Effector memory CD4-positive, alpha-beta T cell (primary cell): Measurements from ENCODE around the gene ENG.

Experiments
- DNase-seq, 3 donors: peaks; one replicate each; pipeline ENCODE4 v3.0.0-alpha.2; 2020
- H3K27ac ChIP-seq: 2 replicates; pipeline ENCODE4 v1.7.0; 2013; ENCODE audit warnings: mild to moderate bottlenecking, low read length, moderate library complexity; ENCODE audit not compliant: insufficient read depth, poor library complexity, severe bottlenecking
- H3K27me3 ChIP-seq: replicated peaks from 2 replicates; pipeline ENCODE4 v1.7.0; 2013; ENCODE audit warnings: mild to moderate bottlenecking, low read length; ENCODE audit not compliant: insufficient read depth, control insufficient read depth, poor library complexity, severe bottlenecking
- H3K36me3 ChIP-seq: 2 replicates; pipeline ENCODE4 v1.7.0; 2013; ENCODE audit warnings: mild to moderate bottlenecking, low read length, moderate library complexity; ENCODE audit not compliant: control insufficient read depth, insufficient read depth
- H3K4me1 ChIP-seq: 2 replicates; pipeline ENCODE4 v1.7.0; 2013; ENCODE audit warnings: low read length, mild to moderate bottlenecking; ENCODE audit not compliant: control insufficient read depth, insufficient read depth, poor library complexity, severe bottlenecking
- H3K4me3 ChIP-seq: 2 replicates; pipeline ENCODE4 v1.7.0; 2013; ENCODE audit warnings: low read length, low read depth, mild to moderate bottlenecking; ENCODE audit not compliant: insufficient read depth, poor library complexity, severe bottlenecking
- H3K9me3 ChIP-seq: 2 replicates; pipeline ENCODE4 v1.7.0; 2013; ENCODE audit warnings: mild to moderate bottlenecking, low read length, moderate library complexity; ENCODE audit not compliant: control insufficient read depth
- total RNA-seq, 3 donors: gene quantifications; one replicate each; lab custom pipeline; 2026; lab: John Stamatoyannopoulos, UW

Gene ENG
- total RNA-seq = 1.6 to 5.7 (median 4.3) reads per million in 3 donors

DNA sequence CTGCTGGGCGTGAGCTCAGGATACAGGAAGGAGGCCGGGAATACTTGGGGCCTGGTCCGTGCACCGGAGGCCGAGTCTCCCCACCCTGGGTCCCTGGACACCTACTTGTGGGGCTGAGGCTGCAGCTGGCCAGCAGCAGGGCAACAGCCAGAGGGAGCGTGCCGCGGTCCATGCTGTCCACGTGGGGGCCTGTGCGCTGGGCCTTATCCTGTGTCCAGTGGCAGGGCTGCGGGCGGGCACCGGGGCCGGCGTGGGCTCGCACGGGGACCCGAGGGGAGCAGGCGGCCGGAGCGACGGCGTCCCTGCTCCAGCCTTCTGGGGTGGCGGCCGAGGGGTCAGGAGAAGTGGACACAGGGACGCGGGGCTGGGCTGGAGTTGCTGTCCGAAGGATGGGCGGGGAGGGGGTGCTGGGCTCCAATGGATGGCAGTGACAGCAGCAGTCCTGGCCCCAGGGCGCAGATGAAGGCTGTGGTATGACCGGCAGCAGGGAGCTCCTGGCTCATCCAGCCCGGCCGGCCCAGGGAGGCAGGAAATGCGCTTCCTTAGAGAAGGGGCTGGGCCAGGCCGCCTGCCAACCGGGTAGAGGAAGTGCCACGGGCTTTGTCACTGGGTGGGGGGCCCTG is at the start of gene ENG:
ENG (minus strand) TSS at position 475 of the 623 bp plus-strand sequence; CDS start at position 172, 303 bp downstream.
- peak within 1 kb of the TSS; percentile 39 for H3K27ac ChIP-seq
- no peaks in the 10 kb centered on the region for H3K27me3 ChIP-seq
- DNase-seq = no peak
- H3K9me3 ChIP-seq = peaks cover 3% of the 10 kb centered on the region
- H3K36me3 ChIP-seq = no peaks in the 10 kb centered on the region
- peak within 1 kb of the TSS; percentile 46 for H3K4me3 ChIP-seq
- H3K4me1 ChIP-seq = peaks cover 18% of the 10 kb centered on the region

DNA sequence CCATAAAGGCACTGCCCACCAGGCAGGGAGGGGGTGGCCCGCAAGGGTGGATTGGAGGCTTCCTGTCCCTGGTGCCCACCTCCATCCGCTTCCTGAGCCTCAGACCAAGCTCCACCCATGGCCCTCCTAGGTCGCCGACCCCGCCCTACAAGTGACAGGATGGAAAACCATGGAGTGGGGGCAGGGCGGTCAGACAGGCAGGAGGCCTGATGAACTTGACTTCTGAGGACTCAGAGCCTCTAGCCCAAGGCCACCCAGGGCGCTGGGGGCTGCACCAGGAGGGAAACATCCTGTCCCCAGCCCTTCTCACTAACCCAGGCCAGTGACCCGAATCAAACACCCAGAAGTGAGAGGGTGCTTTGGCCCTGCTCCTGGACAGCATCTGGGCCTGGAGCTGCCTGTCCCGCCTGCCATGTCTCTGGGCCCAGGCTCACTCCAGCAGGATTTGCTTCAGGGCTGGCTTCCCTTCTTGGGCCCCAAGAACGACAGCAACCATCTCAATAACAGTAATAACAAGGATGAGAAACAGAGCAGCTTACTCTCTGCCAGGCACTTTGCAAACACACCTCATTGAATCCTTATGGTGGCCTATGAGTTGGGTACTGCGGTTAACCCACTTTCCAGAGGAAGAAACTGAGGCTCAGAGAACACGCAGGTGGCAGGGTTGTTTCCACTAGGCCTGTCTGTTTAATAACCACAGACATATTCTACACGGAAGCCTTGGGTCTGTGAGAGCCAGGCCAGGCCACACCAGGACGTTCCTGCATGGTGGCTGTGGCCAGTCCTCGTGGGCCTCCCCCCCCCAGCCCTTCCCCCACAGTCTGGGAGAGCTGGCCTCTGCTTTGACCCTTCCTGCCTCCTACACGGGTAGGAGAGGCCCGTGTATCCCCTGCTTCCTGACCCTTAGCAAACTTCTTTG is 49.4 kb upstream of the ENG start:
- peaks cover 51% of the 10 kb centered on the region for H3K4me1 ChIP-seq
- no peaks in the 10 kb centered on the region for H3K27me3 ChIP-seq
- H3K36me3 ChIP-seq = peaks cover 4% of the 10 kb centered on the region
- peak overlapping the region; percentile 55 for H3K4me3 ChIP-seq
- no peaks in the 10 kb centered on the region for H3K9me3 ChIP-seq
- peak overlapping the region; percentile 99 for H3K27ac ChIP-seq
- DNase-seq = peak; percentile 35 to 58 (median 45)

DNA sequence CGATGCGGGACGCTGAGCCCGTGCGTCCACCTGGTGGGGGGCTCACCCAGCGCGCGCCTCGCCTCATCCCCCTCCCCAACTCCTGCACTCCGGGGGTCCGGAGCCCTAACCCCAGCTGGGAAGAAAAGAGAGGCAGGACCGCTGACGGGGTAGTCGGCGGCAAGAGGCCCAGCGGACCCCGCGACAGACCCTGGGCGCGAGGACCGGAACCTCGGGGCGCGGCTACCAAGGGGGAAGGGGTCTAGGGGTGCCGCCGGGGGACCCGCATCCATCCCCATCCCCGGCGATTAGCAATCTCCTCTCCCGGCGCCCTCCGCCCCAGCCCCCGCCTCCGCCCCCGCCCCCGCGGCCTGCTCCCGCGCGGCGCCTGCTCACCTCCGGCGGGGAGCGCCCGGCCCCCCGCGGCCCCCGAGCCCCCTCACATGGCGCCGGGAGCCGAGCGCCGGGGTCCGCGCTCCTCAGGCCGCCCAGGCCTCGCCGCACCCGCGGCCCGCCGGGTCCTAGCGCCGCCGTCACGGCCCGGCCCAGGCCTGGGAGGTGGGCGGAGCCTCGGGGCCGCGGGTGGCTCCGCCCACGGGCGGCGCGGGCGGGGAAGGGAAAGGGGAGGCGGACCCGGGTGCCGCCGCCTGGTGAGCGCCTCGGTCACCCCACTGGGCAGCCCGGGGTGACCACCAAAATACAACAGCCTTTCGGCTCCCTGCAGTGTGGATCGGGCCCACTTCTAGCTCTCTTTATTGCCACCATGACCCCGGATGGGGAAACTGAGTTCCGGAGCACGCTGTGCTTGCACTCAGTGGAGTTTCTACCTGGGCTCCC is 44.9 kb upstream of the ENG start, which contains the start of gene ST6GALNAC6:
ST6GALNAC6 (minus strand) TSS at position 476 of the 816 bp plus-strand sequence. CDS start 1,622 bp downstream, outside the sequence.
- H3K9me3 ChIP-seq = no peaks in the 10 kb centered on the region
- H3K4me3 ChIP-seq = peak within 1 kb of the TSS; percentile 89
- peak within 1 kb of the TSS; percentile 62 for H3K27ac ChIP-seq
- no peaks in the 10 kb centered on the region for H3K27me3 ChIP-seq
- peak; percentile 49 to 59 (median 54) for DNase-seq
- peaks cover 42% of the 10 kb centered on the region for H3K4me1 ChIP-seq
- peaks cover 29% of the 10 kb centered on the region for H3K36me3 ChIP-seq

DNA sequence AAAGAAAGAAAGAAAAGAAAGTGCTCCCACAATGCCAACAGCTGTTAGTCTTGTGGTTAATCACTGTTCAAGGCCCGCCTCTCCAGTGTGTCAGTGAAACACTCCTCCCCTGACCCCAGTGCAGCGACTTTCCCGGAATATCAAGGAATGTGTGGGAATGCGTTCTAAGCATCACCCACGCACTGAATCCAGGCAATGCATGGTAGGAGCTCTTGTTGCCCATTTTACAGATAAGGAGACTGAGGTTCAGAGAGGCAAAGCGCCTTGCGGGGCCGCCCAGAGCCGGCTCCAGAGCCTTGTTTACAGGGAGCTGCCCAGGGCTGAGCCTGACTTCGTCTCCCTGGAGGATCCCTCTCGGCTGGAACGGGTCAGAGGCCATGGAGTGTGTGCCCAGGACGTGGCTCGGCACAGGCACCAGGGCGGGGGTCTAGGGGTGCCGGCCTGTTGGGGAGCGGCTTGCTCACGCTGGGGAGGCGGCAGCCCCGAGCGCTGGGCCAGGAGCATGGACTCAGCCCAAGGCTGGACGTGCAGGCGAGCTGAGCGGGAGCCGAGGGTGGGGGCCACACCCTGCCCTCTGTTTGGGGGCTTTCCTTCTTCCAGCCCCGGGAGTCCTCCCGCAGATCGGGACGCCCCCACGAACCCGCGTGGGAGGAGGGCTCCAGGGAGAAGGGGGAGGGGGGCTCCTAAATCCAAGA is 44.1 kb upstream of the ENG start:
- peak overlapping the region; percentile 89 for H3K4me3 ChIP-seq
- H3K27ac ChIP-seq = peak overlapping the region; percentile 55
- H3K27me3 ChIP-seq = no peaks in the 10 kb centered on the region
- no peaks in the 10 kb centered on the region for H3K9me3 ChIP-seq
- DNase-seq = no peak
- peaks cover 36% of the 10 kb centered on the region for H3K36me3 ChIP-seq
- peaks cover 36% of the 10 kb centered on the region for H3K4me1 ChIP-seq

DNA sequence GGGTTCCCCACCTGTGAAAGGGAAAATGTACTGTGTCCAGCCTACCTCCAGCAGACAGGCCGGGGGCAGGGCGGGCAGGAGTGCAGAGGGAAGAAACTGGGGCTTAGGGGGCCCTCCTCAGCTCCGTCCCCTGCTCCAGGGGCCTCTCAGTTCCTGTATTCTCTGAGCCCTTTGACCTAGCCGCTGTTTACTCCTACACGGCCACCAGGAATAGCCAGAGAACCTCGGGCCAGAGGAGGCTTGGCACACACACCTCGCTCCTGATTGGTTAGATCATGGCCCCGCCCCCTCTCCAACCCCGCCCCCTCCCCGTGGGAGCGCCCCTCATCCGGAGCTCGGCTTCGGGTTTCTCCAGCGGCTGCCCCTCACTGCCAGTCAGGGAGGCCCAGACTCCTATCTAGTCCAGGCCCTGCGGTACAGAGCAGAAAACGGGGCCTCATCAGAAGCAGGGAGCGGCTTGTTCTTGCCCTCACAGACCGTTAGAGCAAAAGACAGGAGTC is 42.8 kb upstream of the ENG start:
- Histone ChIP-seq H3K9me3 (no peaks in the 10 kb centered on the region), H3K4me1 (peaks cover 31% of the 10 kb centered on the region), H3K36me3 (peaks cover 50% of the 10 kb centered on the region), H3K4me3 (no peak overlapping the region), H3K27me3 (no peaks in the 10 kb centered on the region), H3K27ac (no peak overlapping the region)
- no peak for DNase-seq

DNA sequence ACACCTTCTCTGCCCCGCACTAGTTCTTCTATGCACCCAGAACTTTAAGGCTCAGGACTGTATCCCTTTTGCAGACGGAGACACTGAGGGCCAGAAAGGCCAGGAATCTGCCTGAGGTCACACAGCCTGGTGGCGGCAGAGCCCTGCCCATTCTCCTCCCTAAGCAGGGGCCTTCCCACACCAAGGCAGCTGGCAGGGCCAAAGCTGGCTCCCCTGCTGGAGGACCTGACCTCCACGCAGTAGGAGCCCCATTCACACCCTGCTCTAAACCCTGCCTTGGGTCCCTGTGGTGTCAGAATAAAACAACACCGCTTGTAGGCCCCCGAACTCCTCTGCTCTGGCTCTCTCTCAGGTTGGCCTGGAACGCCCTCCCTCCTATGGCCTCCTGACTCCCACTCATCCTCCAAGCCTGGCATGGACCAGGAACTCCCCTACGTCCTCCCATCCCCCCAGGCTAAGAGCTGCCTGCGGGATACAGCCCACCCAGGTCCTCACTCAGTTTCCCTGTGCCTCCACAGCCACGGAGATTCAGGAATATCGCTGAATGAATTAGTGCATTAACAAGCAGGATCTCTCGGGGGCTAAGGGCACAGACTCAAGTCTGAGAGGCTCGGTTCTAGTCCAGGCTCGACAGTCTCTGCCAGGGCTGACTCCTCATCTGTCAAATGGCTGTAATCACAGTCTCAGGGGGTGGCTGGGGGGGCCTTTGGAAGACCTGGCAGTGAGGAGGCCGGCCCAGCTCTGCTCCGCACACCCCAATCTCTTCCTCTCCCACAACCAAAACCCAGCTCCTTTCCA is 42.1 kb upstream of the ENG start:
- Histone ChIP-seq H3K9me3 (no peaks in the 10 kb centered on the region), H3K36me3 (peaks cover 53% of the 10 kb centered on the region), H3K4me1 (peaks cover 31% of the 10 kb centered on the region)

DNA sequence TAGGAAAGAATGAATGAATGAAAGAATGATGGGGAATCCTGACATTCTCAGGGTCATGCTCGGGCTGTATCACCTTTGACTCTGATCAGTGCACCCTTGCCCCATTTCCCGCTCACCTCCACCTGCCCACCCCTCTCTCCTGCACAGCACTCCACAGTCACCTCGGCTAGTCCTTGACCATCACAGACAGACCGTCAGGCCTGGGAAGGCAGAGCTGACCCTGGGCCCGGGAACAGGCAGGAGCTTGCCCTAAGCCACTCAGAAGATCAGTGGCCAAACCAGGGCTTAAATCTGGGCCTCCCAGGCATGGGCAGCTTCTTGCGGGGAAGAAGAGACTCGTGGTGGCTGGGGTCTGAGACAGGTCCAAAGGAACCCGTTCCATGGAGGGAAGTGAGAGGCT is 41.4 kb upstream of the ENG start:
- Histone ChIP-seq H3K36me3 (peaks cover 59% of the 10 kb centered on the region), H3K27ac (no peak overlapping the region)

More for the DNA sequence above, 42.1 kb upstream of the ENG start:
- Histone ChIP-seq H3K4me3 (no peak overlapping the region), H3K27ac (no peak overlapping the region), H3K27me3 (no peaks in the 10 kb centered on the region)
- no peak for DNase-seq

DNA sequence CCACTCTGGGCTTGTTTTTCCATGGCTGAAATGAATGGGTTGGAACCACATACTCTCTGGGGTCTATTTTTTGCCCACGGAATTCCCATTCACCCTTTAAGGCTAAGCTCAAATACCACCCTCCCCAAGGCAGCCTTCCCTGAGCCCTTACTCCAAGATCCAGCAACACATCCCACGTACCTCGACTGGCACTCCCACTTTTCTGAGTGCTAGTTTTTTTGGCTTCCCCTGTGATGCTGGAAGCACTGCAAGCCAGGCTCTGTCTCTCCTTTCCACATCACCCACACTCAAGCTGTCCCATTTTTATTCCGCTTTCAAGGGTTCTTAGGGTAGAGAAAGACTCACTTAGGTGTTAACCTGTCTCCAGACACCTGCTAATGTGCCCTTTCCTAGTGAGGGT is 38.9 kb upstream of the ENG start:
- Histone ChIP-seq H3K36me3 (peaks cover 67% of the 10 kb centered on the region), H3K4me1 (peaks cover 17% of the 10 kb centered on the region), H3K9me3 (no peaks in the 10 kb centered on the region), H3K27ac (no peak overlapping the region), H3K4me3 (no peak overlapping the region), H3K27me3 (no peaks in the 10 kb centered on the region)
- DNase-seq = no peak

More for the DNA sequence above, 41.4 kb upstream of the ENG start:
- Histone ChIP-seq H3K4me1 (peaks cover 31% of the 10 kb centered on the region), H3K4me3 (no peak overlapping the region), H3K27me3 (no peaks in the 10 kb centered on the region), H3K9me3 (no peaks in the 10 kb centered on the region)
- no peak for DNase-seq
